ENCODE measurements around the gene AGMO. TPM values are rescaled to one million over a fixed set of nuclear protein-coding genes. Genes with fewer than 3 reads are reported as not detected.
"Not testable (repeated sequence)": the region's sequence is repeated elsewhere in the genome, so short reads cannot be mapped to it uniquely, and the experiment has no call there.

Gene AGMO
- total RNA-seq, 2 experiments from 2014 or later = not detected

- Mint-ChIP-seq H3K27ac (no peak overlapping the region), H3K9me3 (no peaks in the 10 kb centered on the region), H3K4me3 (no peak overlapping the region), H3K4me1 (ENCODE audit: low read depth) (no peaks in the 10 kb centered on the region), H3K27me3 (no peaks in the 10 kb centered on the region), H3K36me3 (no peaks in the 10 kb centered on the region)
- intact Hi-C loops (cut with micrococcal nuclease) = loop anchor here (5.0 kb wide), 1 partner anchor 762 kb away; no protein-coding TSS in a partner anchor
- ChIA-PET CTCF (no interaction called here), POLR2A (no interaction called here)
- DNase-seq = no peak
Measured at GRCh38 chr7:15309872-15310271, 251.9 kb downstream of the AGMO start.

GRCh38 chr7:15308821-15309220, 253.0 kb downstream of the AGMO start:
- H3K4me1 Mint-ChIP-seq (ENCODE audit: low read depth) = no peaks in the 10 kb centered on the region
- no peaks in the 10 kb centered on the region for H3K27me3 Mint-ChIP-seq
- no peaks in the 10 kb centered on the region for H3K9me3 Mint-ChIP-seq
- intact Hi-C loops (cut with micrococcal nuclease) = loop anchor here (5.0 kb wide), 1 partner anchor 763 kb away; no protein-coding TSS in a partner anchor
- POLR2A ChIA-PET = no interaction called here
- CTCF ChIA-PET = no interaction called here
- no peak overlapping the region for H3K4me3 Mint-ChIP-seq
- DNase-seq = no peak
- no peaks in the 10 kb centered on the region for H3K36me3 Mint-ChIP-seq
- no peak overlapping the region for H3K27ac Mint-ChIP-seq

GRCh38 chr7:15306296-15306695, 255.5 kb downstream of the AGMO start:
- Mint-ChIP-seq H3K4me3 (no peak overlapping the region), H3K27me3 (no peaks in the 10 kb centered on the region), H3K4me1 (ENCODE audit: low read depth) (no peaks in the 10 kb centered on the region), H3K27ac (no peak overlapping the region), H3K9me3 (no peaks in the 10 kb centered on the region), H3K36me3 (no peaks in the 10 kb centered on the region)
- CTCF ChIA-PET = no interaction called here
- DNase-seq = no peak
- POLR2A ChIA-PET = no interaction called here
- intact Hi-C loops (cut with micrococcal nuclease) = loop anchor here (5.0 kb wide), 1 partner anchor 766 kb away; no protein-coding TSS in a partner anchor

- Mint-ChIP-seq H3K4me3 (no peak overlapping the region), H3K9me3 (no peaks in the 10 kb centered on the region), H3K36me3 (no peaks in the 10 kb centered on the region), H3K27me3 (no peaks in the 10 kb centered on the region), H3K4me1 (ENCODE audit: low read depth) (no peaks in the 10 kb centered on the region), H3K27ac (no peak overlapping the region)
- DNase-seq = no peak
- ChIA-PET POLR2A (no interaction called here), CTCF (no interaction called here)
- intact Hi-C loops (cut with micrococcal nuclease) = loop anchor here (5.0 kb wide), 1 partner anchor 767 kb away; no protein-coding TSS in a partner anchor
Measured at GRCh38 chr7:15305002-15305600, 256.7 kb downstream of the AGMO start.

GRCh38 chr7:15303357-15303756, 258.5 kb downstream of the AGMO start:
- ChIA-PET CTCF (no interaction called here), POLR2A (no interaction called here)
- Mint-ChIP-seq H3K9me3 (no peaks in the 10 kb centered on the region), H3K4me3 (no peak overlapping the region), H3K27ac (no peak overlapping the region), H3K4me1 (ENCODE audit: low read depth) (no peaks in the 10 kb centered on the region), H3K36me3 (no peaks in the 10 kb centered on the region), H3K27me3 (no peaks in the 10 kb centered on the region)
- DNase-seq = no peak
- intact Hi-C loops (cut with micrococcal nuclease) = no loop called here

- CTCF ChIA-PET; H3K9me3 Mint-ChIP-seq; H3K27me3 Mint-ChIP-seq; DNase-seq; POLR2A ChIA-PET; H3K4me3 Mint-ChIP-seq; H3K36me3 Mint-ChIP-seq; H3K4me1 Mint-ChIP-seq (ENCODE audit: low read depth); H3K27ac Mint-ChIP-seq; intact Hi-C loops (cut with micrococcal nuclease): not testable (repeated sequence)
Measured at GRCh38 chr7:15300986-15301385, 260.8 kb downstream of the AGMO start.

- Mint-ChIP-seq H3K36me3 (no peaks in the 10 kb centered on the region), H3K9me3 (peaks cover 2% of the 10 kb centered on the region), H3K4me1 (ENCODE audit: low read depth) (no peaks in the 10 kb centered on the region), H3K27me3 (no peaks in the 10 kb centered on the region), H3K27ac (no peak overlapping the region), H3K4me3 (no peak overlapping the region)
- intact Hi-C loops (cut with micrococcal nuclease) = no loop called here
- DNase-seq = no peak
- POLR2A ChIA-PET = no interaction called here
- CTCF ChIA-PET = interaction anchor here (0.9 kb wide), 1 partner anchor 11 kb away, joined by 5 read pairs; no protein-coding TSS in a partner anchor
Measured at GRCh38 chr7:15292138-15292537, 269.7 kb downstream of the AGMO start.

- Mint-ChIP-seq H3K4me3 (no peak overlapping the region), H3K27me3 (no peaks in the 10 kb centered on the region), H3K9me3 (no peaks in the 10 kb centered on the region), H3K4me1 (ENCODE audit: low read depth) (no peaks in the 10 kb centered on the region), H3K27ac (no peak overlapping the region), H3K36me3 (no peaks in the 10 kb centered on the region)
- DNase-seq = no peak
- ChIA-PET CTCF (no interaction called here), POLR2A (no interaction called here)
- intact Hi-C loops (cut with micrococcal nuclease) = no loop called here
Measured at GRCh38 chr7:15291699-15292098, 270.1 kb downstream of the AGMO start.

- intact Hi-C loops (cut with micrococcal nuclease) = no loop called here
- ChIA-PET CTCF (no interaction called here), POLR2A (no interaction called here)
- Mint-ChIP-seq H3K27me3 (no peaks in the 10 kb centered on the region), H3K4me3 (no peak overlapping the region), H3K36me3 (no peaks in the 10 kb centered on the region), H3K9me3 (peaks cover 13% of the 10 kb centered on the region), H3K4me1 (ENCODE audit: low read depth) (no peaks in the 10 kb centered on the region), H3K27ac (no peak overlapping the region)
- DNase-seq = no peak
Measured at GRCh38 chr7:15288741-15289140, 273.1 kb downstream of the AGMO start.

GRCh38 chr7:15284396-15284795, 277.4 kb downstream of the AGMO start:
- Mint-ChIP-seq H3K27ac (no peak overlapping the region), H3K27me3 (no peaks in the 10 kb centered on the region), H3K4me3 (no peak overlapping the region), H3K4me1 (ENCODE audit: low read depth) (no peaks in the 10 kb centered on the region), H3K9me3 (peaks cover 28% of the 10 kb centered on the region), H3K36me3 (no peaks in the 10 kb centered on the region)
- DNase-seq = no peak
- intact Hi-C loops (cut with micrococcal nuclease) = no loop called here
- ChIA-PET POLR2A (no interaction called here), CTCF (no interaction called here)

- intact Hi-C loops (cut with micrococcal nuclease) = no loop called here
- POLR2A ChIA-PET = no interaction called here
- Mint-ChIP-seq H3K36me3 (no peaks in the 10 kb centered on the region), H3K4me1 (ENCODE audit: low read depth) (no peaks in the 10 kb centered on the region), H3K9me3 (peaks cover 40% of the 10 kb centered on the region), H3K27me3 (no peaks in the 10 kb centered on the region), H3K27ac (no peak overlapping the region), H3K4me3 (no peak overlapping the region)
- CTCF ChIA-PET = no interaction called here
- no peak for DNase-seq
Measured at GRCh38 chr7:15280078-15280733, 281.6 kb downstream of the AGMO start.

GRCh38 chr7:15279640-15280039, 282.2 kb downstream of the AGMO start:
- DNase-seq = no peak
- H3K27me3 Mint-ChIP-seq = no peaks in the 10 kb centered on the region
- H3K4me3 Mint-ChIP-seq = no peak overlapping the region
- no peaks in the 10 kb centered on the region for H3K4me1 Mint-ChIP-seq (ENCODE audit: low read depth)
- CTCF ChIA-PET = no interaction called here
- intact Hi-C loops (cut with micrococcal nuclease) = no loop called here
- H3K27ac Mint-ChIP-seq = no peak overlapping the region
- H3K36me3 Mint-ChIP-seq = no peaks in the 10 kb centered on the region
- peaks cover 40% of the 10 kb centered on the region for H3K9me3 Mint-ChIP-seq
- POLR2A ChIA-PET = no interaction called here

GRCh38 chr7:15257689-15258088, 304.1 kb downstream of the AGMO start:
- Mint-ChIP-seq H3K4me1 (ENCODE audit: low read depth) (no peaks in the 10 kb centered on the region), H3K4me3 (no peak overlapping the region), H3K27me3 (no peaks in the 10 kb centered on the region), H3K9me3 (peaks cover 21% of the 10 kb centered on the region), H3K36me3 (no peaks in the 10 kb centered on the region), H3K27ac (no peak overlapping the region)
- ChIA-PET POLR2A (no interaction called here), CTCF (no interaction called here)
- DNase-seq = no peak
- intact Hi-C loops (cut with micrococcal nuclease) = no loop called here

Measured in activated CD4-positive, alpha-beta memory T cell treated with anti-CD3 and anti-CD28 coated beads for 36 hours (primary cell).